ENCODE data around the gene RBBP4.
A peak's percentile ranks its signal among the peaks of the same experiment; 100 is the strongest.
"Not testable (repeated sequence)": the region's sequence is repeated elsewhere in the genome, so short reads cannot be mapped to it uniquely, and the experiment has no call there.

RBBP4 gene

DNA sequence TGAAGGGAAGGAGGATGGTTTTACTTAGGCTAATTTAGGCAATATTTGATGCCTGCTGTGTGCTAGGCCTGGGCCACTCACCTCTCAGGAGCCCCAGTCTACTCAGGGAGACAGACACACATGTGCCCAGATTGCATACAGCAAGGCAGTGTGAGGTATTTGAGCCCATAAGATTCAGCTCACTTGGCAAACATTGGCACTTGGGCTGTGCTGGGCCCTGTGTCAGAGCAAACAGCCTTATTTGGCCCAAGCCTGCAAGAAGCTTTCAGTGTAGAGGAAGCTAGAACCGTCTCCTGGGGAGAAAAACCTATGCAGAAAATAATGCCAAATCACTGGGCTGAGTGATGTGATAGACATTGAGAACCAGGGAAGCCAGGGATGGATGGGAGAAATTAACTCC is 55.5 kb downstream of the RBBP4 start:
- in situ Hi-C loops (cut with HindIII; ENCODE audit: low pct_unique_long_range_greater_than_20kb, low sequenced_read_pairs), result no loop called here

GRCh38 chr1:32709075-32709474 is 58.1 kb downstream of the RBBP4 start:
- no peak for TF ChIP-seq JUND (IDR thresholded peaks at IDR 0.05; ENCODE audit: low read depth)
- in situ Hi-C loops (cut with HindIII; ENCODE audit: low pct_unique_long_range_greater_than_20kb, low sequenced_read_pairs), result no loop called here
- DNase-seq (ENCODE audit: low read depth in 1 of 2, low spot score in 1 of 2), result no peak

More for the DNA sequence above, 55.5 kb downstream of the RBBP4 start:
- peak in 1 of 2 experiments; percentile 55 for DNase-seq (ENCODE audit: low read depth in 1 of 2, low spot score in 1 of 2)
- TF ChIP-seq JUND (IDR thresholded peaks at IDR 0.05; ENCODE audit: low read depth), result no peak

DNA sequence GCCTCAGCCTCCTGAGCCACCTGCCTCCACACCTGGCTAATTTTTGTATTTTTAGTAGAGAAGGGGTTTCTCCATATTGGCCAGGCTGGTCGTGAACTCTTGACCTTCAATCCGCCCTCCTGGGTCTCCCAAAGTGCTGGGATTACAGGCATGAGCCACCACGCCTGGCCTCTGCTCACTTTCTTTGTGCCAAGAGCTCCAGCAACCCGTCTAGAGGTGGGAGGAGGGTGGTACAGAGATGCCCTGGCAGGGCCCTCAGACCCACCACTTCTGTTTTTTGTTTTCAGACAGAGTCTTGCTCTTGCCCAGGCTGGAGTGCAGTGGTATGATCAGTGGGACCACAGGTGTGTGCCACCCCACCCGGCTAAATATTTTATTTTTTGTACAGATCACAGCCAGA is 58.5 kb downstream of the RBBP4 start:
- TF ChIP-seq JUND (IDR thresholded peaks at IDR 0.05; ENCODE audit: low read depth), result no peak
- in situ Hi-C loops (cut with HindIII; ENCODE audit: low pct_unique_long_range_greater_than_20kb, low sequenced_read_pairs), result no loop called here
- DNase-seq (ENCODE audit: low read depth in 1 of 2, low spot score in 1 of 2), result no peak

DNA sequence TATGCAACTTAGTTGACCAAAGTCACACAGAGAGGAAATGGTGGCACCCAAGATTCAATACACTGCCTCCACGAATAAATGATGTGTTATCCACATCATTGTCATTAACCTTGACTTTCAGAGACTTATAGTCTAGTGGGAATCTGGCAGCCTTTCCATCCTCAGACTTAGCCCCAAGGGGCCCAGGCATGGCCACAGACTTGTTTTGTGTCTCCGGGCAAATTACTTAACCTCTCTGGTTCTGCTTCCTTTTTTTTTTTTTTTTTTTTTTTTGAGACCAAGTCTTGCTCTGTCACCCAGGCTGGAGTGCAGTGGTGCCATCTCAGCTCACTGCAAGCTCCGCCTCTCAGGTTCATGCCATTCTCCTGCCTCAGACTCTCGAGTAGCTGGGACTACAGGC is 60.2 kb downstream of the RBBP4 start:
- in situ Hi-C loops (cut with HindIII; ENCODE audit: low pct_unique_long_range_greater_than_20kb, low sequenced_read_pairs); DNase-seq (ENCODE audit: low read depth in 1 of 2, low spot score in 1 of 2): not testable (repeated sequence)

- TF ChIP-seq JUND (IDR thresholded peaks at IDR 0.05; ENCODE audit: low read depth), result no peak
- no peak for DNase-seq (ENCODE audit: low read depth in 1 of 2, low spot score in 1 of 2)
- in situ Hi-C loops (cut with HindIII; ENCODE audit: low pct_unique_long_range_greater_than_20kb, low sequenced_read_pairs), result no loop called here
Observed at GRCh38 chr1:32713081-32713480, 62.1 kb downstream of the RBBP4 start.

DNA sequence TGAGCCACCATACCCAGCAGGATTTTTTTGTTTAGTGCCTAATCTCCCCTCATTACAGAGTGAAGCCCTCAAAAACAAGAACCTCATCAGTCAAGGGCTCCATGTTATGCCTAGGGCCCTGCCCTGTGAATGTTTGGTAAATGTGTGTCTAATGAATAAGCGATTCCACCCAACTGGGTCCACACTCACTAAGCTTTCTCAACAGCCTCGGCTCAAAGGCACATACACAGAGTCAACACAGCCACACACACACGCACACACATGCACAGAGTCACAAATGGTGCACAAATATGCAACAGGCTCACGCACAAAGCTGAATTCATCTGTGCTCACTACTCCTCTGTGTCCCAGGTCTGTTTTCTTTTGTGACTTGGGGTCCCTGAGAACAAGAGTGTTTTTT is 63.3 kb downstream of the RBBP4 start:
- no peak for DNase-seq (ENCODE audit: low read depth in 1 of 2, low spot score in 1 of 2)
- in situ Hi-C loops (cut with HindIII; ENCODE audit: low pct_unique_long_range_greater_than_20kb, low sequenced_read_pairs), result no loop called here
- no peak for TF ChIP-seq JUND (IDR thresholded peaks at IDR 0.05; ENCODE audit: low read depth)

DNA sequence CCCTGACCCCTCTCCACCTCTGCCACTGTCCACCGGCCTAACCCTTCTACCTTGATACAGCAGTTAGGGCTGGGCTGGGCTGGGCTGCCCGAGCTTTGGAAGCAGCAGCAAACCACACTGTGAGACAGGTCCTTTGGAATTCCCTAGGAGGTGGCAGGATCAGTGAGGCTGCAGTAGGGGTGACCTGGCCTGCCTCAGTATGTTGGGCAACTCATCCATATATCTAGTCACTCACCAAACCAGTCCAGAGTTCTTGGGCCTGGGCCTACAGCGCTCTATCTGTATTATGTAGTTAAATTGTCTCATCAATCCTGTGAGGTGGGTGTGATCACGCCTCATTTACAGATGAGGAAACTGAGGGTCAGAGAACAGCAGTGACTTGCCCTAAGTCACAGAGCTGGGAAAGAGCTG is 64.9 kb downstream of the RBBP4 start:
- no peak for TF ChIP-seq JUND (IDR thresholded peaks at IDR 0.05; ENCODE audit: low read depth)
- no peak for DNase-seq (ENCODE audit: low read depth in 1 of 2, low spot score in 1 of 2)
- in situ Hi-C loops (cut with HindIII; ENCODE audit: low pct_unique_long_range_greater_than_20kb, low sequenced_read_pairs), result no loop called here

DNA sequence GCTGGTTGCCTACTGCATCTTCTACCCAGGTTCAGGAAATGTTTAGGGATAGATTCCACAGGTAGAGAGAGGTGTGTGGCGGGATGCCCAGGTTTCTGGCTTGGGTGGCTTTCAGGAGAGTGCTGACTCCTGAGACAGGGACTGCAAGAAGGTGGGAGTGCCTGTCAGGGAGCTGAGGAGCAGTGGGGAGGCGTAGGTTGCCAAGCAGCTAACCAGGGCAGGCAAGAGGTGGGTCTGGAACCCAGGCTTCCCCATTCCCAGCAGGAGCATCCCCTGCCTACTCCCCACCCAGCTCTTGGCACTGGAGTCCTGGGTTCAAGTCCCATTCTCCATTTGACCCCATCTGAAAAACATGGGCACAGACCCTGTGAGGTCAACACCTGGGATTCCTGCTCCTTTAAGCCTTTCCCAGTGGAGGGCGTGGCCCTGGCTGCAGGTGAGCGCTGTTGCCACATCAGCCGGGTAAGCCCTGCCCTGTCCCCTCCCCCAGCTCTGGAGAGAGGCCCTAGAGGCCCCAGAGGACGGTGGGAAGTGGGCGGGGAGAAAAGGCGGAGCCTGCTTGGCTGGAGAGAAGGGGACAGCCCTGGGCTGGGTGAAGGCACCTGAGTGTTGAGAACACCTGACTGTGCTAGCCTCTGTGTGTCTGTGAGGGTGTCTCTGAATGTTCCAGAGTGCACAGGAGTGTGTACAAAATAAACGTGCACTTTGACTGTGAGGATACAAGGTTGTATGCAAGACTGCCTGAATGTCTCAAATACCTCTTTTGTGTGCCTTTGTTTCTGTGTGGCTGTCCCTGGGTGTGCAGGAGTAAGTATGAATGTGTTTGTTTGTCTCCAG is 65.5 kb downstream of the RBBP4 start:
- DNase-seq (ENCODE audit: low read depth in 1 of 2, low spot score in 1 of 2), result peak; percentile 79 to 97
- in situ Hi-C loops (cut with HindIII; ENCODE audit: low pct_unique_long_range_greater_than_20kb, low sequenced_read_pairs), result no loop called here

DNA sequence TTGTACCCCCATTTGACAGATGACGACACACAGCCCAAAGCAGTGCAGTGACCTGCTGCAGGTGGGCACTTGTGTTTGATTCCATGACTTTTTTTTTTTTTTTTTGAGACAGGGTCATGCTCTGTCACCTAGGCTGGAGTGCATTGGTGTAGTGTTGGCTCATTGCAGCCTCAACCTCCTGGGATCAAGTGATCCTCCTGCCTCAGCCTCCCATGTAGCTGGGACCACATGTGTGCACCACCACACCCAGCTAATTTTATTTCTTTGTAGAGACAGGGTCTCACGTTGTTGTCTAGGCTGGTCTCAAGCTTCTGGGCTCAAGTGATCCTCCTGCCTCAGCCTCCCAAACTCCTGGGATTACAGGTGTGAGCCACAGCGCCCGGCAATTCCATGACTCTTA is 66.5 kb downstream of the RBBP4 start:
- in situ Hi-C loops (cut with HindIII; ENCODE audit: low pct_unique_long_range_greater_than_20kb, low sequenced_read_pairs), result no loop called here
- TF ChIP-seq JUND (IDR thresholded peaks at IDR 0.05; ENCODE audit: low read depth), result no peak
- DNase-seq (ENCODE audit: low read depth in 1 of 2, low spot score in 1 of 2), result no peak

More for the DNA sequence above, 65.5 kb downstream of the RBBP4 start:
- TF ChIP-seq JUND (IDR thresholded peaks at IDR 0.05; ENCODE audit: low read depth), result no peak

- in situ Hi-C loops (cut with HindIII; ENCODE audit: low pct_unique_long_range_greater_than_20kb, low sequenced_read_pairs), result no loop called here
Observed at GRCh38 chr1:32718036-32718435, 67.0 kb downstream of the RBBP4 start.

GRCh38 chr1:32718527-32718926 is 67.5 kb downstream of the RBBP4 start:
- in situ Hi-C loops (cut with HindIII; ENCODE audit: low pct_unique_long_range_greater_than_20kb, low sequenced_read_pairs), result no loop called here
- no peak for DNase-seq (ENCODE audit: low read depth in 1 of 2, low spot score in 1 of 2)
- TF ChIP-seq JUND (IDR thresholded peaks at IDR 0.05; ENCODE audit: low read depth), result no peak

More at GRCh38 chr1:32718036-32718435, 67.0 kb downstream of the RBBP4 start:
- DNase-seq (ENCODE audit: low read depth in 1 of 2, low spot score in 1 of 2), result no peak
- no peak for TF ChIP-seq JUND (IDR thresholded peaks at IDR 0.05; ENCODE audit: low read depth)

GRCh38 chr1:32719681-32720275 is 68.8 kb downstream of the RBBP4 start:
- TF ChIP-seq JUND (IDR thresholded peaks at IDR 0.05; ENCODE audit: low read depth), result no peak
- in situ Hi-C loops (cut with HindIII; ENCODE audit: low pct_unique_long_range_greater_than_20kb, low sequenced_read_pairs), result no loop called here
- DNase-seq (ENCODE audit: low read depth in 1 of 2, low spot score in 1 of 2), result no peak

Data from T47D (cell line).